Iris pigment epithelial cell (primary cell): ENCODE data around the gene C22orf15.
"Not testable (repeated sequence)": the region's sequence is repeated elsewhere in the genome, so short reads cannot be mapped to it uniquely, and the experiment has no call there.

ENCODE experiments used
- DNase-seq: peaks from one replicate; pipeline ENCODE4 v3.0.0-alpha.2; 2011; ENCODE audit warnings: low read depth

Gene C22orf15

DNA sequence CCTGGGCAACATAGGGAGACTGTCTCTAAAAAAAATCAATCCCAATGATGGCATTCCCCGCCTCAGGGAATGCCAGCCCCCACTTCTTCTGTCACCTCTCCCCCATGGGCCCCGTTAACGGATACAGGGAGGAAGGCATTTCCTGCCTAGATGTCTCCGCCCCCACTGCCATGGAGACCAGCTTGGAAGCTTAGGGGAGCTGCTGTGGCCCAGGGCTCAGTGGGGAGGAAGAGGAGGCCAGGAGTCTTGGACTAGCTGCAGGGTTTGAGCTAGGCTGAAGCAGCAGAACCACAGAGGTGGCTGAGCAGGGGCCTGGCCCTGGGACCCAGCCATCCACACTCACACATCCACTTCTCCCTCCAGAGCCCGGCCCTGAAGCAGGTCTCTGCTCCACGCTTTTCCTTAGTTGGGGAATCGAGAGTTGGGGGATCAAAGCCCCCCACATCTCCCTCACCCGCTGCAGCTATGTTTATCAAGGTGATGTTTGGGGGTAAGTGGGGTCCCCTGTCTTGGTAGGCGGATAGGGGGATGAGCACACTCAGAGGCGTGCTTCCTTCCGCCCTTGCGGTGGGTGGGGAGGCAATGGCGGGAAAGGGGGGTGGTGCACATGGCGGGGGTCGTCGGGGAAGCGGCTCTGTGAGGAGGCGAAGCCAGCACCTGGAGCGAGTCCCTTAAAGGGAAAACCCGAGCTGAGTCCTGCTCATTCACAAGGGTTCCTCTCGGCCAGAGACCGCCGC lies at the start of gene C22orf15:
TSS of gene C22orf15 (plus strand) at position 149 of the 737 bp plus-strand sequence. CDS start at position 466, 317 bp downstream.
- DNase-seq = peak; percentile 40

GRCh38 chr22:23713696-23714595 lies 48.8 kb upstream of the C22orf15 start:
- DNase-seq = no peak

DNA sequence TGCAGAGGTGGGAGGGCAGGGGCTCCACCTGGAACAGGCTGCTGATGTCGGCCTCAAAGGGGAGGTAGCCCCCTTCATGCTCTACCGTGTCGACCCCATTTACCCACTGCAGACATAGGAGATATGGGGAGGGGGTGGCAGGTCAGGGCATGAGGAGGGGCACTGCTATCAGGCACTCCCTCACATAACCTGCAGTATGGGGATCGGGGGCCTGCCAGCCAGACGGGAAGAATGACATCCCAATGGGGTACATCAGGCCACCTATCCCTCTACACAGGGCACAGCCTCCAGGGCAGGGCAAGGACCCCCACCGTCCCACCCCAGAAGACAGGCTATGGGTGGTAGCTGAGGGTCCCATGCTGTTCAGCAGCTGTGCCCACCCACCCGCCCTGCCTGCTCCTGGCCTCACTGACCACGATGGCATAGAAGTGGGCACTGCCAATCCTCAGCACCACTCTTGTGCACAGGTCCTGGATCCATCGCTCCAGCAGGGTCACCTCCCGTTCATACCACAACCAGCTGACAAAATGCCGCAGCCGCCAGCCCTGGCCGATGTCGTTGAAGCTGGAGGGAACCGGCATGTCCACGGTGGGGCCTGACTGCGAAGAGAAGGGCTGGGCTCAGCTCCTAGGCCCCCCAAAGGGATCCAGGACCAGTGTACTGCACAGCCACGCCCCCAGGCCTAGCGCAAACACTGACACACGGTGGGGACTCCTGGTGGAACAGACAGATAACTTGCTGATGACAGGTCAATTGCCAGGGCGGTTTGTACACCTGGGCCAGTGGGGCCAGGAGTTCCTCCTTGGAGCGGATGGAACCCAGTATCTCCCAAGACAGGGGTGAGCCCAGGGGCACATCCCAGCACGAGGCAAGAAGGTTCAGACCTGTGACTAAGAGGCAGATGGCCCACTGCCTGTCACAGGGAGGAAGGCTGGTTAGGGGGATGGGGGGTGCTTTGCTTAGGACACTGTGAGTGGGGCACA lies 47.9 kb upstream of the C22orf15 start:
- no peak for DNase-seq

DNA sequence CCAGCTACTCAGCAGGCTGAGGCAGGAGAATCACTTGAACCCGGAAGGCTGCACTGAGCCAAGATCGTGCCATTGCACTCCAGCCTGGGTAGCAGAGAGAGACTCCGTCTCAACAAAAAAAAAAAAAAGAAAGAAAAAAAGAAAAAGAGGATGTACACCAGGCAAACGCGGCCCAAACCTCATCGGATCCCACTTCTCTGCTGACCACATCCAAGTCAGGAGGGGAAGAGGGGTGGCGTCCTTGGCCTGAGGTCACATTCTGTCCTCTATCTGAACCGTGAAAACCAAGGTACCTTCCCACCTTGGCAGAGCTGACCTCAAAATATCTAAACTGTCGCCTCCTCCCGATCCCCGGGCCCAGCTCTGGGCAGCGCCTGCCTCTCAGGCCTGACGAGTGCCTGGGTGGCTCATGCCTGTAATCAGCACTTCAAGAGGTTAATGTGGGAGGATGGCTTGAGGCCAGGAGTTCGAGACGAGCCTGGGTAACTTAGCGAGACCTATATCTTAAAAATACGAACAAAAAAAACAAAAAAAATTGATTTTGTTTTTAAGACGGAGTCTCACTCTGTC lies 46.9 kb upstream of the C22orf15 start:
- DNase-seq = no peak

- DNase-seq = peak; percentile 83
These were observed 45.7 kb upstream of the C22orf15 start for GRCh38 chr22:23716811-23717801.

GRCh38 chr22:23718371-23719165 lies 44.2 kb upstream of the C22orf15 start:
- no peak for DNase-seq

- DNase-seq = no peak
These were observed 41.9 kb upstream of the C22orf15 start for GRCh38 chr22:23720855-23721254.

DNA sequence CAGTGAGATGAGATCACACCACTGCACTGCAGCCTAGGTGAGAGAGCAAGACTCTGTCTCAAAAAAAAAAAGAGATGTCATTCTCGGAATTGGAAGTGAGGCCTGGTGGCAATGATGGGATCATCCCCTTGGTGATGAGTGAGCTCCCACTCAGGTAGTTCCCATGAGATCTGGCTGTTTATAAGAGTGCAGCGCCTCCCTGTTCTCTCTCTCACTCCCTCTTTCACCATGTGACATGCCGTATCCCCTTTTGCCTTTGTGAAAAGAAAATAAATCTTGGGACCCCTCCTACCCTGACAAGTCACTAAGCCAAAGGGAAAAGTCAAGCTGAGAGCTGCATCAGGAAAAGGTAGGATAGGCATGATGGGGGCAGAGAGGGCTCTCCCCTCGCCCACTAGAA lies 40.6 kb upstream of the C22orf15 start:
- no peak for DNase-seq

DNA sequence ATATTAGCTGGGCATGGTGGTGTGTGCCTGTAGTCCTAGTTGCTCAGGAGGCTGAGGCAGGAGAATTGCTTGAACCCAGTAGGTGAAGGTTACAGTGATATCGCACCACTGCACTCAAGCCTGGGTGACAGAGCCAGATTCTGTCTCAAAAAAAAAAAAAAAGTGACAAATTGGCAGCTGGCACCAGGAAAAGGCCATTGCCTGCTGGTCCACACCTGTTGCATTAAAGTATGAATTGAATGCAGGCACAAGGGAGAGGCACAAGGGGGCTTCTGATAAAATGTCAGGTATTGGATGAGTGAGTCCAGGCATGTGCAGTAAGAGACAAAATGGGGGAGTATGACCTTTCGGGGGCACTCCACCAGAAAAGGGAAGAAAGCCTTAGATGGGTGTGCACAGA lies 40.1 kb upstream of the C22orf15 start:
- no peak for DNase-seq

DNA sequence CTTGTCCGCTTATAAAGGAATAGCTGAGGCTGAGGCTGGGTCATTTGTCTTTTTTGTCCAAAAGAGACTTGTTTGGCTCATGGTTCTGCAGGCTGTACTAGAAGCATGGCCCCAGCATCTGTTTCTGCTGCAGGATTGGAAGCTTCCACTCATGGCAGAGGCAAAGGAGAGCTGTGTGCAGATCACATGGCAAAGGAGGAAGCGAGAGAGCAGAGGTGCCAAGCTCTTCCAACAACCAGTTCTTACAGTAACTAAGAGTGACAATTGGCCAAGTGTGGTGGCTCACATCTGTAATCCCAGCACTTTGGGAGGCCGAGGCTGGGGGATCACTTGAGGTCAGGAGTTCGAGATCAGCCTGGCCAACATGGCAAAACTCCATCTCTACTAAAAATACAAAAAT lies 34.7 kb upstream of the C22orf15 start:
- DNase-seq = not testable (repeated sequence)

DNA sequence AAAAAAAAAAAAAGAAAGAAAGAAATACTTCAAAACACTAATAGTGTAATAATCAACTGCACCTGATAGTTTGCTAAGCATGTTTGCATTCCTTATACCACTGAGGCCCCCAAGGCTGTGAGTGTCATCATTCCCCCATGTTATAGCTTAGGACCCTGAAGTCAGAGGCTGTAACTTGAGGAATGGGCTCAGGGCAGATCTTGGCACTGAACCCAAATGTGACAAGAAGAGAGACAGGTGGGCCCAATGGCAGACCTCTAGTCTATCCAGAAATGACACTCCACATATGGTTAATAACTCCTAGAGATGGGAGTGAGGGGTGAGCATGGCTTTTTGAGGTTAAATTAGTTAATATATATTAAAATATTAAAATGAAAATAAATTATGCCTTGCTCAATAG lies 25.1 kb upstream of the C22orf15 start:
- no peak for DNase-seq

DNA sequence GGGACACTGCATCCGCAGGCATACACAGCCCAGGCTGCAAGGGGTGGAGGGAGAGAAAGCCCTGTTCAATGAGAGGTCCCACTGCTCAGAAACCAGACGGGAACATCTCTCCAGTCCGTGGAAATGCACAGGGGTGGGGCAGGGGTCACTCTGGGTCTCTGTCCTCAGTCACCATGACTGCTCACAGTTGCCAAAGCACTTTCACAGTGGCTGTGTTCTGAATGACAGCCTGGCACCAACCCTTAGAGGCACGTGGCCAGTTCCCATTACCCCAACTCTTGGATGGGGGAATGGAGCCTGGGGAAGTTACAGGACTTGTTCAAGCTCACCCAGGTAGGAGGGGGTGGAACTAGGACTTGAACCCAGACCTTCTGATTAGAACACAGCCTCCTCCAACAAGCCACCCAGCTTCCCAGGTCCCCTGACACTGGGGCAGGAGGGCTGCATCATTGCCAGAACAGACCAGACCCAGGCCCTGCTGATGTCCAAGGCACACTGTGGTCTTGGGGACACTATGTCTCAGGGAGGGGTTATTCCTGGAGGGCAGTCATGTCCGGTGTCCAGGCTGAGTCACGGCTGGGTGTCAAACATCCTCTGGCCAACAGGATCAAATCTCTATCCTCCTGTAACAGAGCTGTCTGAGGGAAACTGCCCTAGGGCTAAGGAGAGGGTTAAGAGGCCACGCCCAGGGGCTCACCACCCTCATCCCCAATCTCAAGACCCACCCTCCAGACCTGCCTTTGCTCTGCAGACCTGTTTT lies 20.1 kb upstream of the C22orf15 start:
- no peak for DNase-seq

GRCh38 chr22:23743303-23743705 lies 19.5 kb upstream of the C22orf15 start:
- DNase-seq = no peak

DNA sequence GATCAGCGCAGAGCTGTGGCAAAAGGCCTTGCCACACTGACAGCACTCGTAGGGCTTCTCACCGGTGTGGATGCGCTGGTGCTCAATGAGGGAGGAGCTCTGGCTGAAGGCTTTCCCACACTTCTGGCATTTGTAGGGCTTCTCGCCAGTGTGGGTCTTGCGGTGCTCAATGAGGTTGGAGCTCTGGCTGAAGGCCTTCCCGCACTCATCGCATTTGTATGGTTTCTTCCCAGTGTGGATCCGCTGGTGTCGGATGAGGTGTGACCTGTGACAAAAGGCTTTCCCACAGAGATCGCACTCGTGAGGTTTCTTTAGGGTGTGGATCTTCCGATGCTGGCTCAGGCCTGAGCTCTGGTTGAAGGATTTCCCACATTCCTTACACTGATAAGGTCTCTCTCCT lies 18.8 kb upstream of the C22orf15 start:
- DNase-seq = no peak

GRCh38 chr22:23744485-23744884 lies 18.3 kb upstream of the C22orf15 start:
- no peak for DNase-seq

DNA sequence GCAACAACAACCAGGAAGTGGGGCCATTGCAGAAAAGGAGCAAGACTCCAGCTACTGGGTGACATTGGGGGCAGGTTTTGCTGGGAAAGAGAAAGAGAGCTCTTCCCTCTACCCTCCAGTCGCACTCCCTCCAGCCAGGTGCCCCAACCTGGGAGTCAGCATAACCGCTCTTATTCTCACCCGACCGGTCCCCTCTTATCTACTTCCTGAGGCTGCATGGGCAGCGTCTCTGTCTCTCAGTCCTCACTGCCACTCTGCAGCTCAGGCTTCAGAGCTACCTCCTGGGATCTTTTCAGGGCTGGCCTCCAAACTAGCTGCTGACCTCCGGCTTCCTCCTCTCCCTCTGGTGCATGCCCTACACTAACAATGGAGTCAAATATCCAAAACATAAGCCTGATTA lies 17.0 kb upstream of the C22orf15 start:
- DNase-seq = no peak

DNA sequence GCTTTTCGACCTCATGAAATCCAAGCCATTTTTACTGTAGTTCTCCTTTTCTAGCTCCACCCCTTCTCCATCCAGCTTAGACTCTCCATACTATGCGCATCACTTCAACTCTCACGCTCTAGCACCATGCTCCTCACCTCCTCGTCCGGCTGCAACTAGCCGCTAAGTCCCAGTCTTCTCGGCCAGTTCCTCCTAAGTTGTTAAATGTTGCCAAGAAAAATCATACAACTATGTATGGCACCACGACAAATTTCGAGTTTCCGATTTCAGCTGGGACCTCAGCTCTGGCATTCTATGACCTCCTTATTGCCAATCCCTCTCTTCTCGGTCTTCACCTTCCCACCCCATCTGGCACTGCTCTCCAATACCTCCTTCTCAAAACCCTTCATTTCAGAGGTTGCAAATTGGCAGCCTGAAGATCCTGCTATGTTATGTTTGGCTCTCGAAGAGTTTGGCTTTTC lies 12.9 kb upstream of the C22orf15 start:
- no peak for DNase-seq

GRCh38 chr22:23750367-23750713 lies 12.4 kb upstream of the C22orf15 start:
- no peak for DNase-seq
